Measurements from ENCODE around the gene VRK1.

VRK1 gene

GRCh38 chr14:96816281-96816680 lies 19.1 kb downstream of the VRK1 start:
- H3K9me3 ChIP-seq (ENCODE audit: insufficient read depth, low read length, severe bottlenecking) = no peaks in the 10 kb centered on the region
- H3K79me2 ChIP-seq (ENCODE audit: insufficient read depth, low read length) = peaks cover 100% of the 10 kb centered on the region
- no peaks in the 10 kb centered on the region for H3K27me3 ChIP-seq (ENCODE audit: insufficient read depth, low read length, poor library complexity)
- peaks cover 10% of the 10 kb centered on the region for H3K4me1 ChIP-seq (ENCODE audit: insufficient read depth, low read length)
- TF ChIP-seq, protein P1, sequence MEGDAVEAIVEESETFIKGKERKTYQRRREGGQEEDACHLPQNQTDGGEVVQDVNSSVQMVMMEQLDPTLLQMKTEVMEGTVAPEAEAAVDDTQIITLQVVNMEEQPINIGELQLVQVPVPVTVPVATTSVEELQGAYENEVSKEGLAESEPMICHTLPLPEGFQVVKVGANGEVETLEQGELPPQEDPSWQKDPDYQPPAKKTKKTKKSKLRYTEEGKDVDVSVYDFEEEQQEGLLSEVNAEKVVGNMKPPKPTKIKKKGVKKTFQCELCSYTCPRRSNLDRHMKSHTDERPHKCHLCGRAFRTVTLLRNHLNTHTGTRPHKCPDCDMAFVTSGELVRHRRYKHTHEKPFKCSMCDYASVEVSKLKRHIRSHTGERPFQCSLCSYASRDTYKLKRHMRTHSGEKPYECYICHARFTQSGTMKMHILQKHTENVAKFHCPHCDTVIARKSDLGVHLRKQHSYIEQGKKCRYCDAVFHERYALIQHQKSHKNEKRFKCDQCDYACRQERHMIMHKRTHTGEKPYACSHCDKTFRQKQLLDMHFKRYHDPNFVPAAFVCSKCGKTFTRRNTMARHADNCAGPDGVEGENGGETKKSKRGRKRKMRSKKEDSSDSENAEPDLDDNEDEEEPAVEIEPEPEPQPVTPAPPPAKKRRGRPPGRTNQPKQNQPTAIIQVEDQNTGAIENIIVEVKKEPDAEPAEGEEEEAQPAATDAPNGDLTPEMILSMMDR (IDR thresholded peaks at IDR 0.05; ENCODE audit: borderline replicate concordance, extremely low read depth, low read length, poor library complexity, severe bottlenecking) = no peak
- no peak for TF ChIP-seq EZH2 (IDR thresholded peaks at IDR 0.05; ENCODE audit: borderline replicate concordance, low read depth, low read length, severe bottlenecking)
- peaks cover 7% of the 10 kb centered on the region for H3K36me3 ChIP-seq (ENCODE audit: insufficient read depth, low read length)
- H2AFZ ChIP-seq (ENCODE audit: low read depth, low read length) = no peak overlapping the region
- ATAC-seq (ENCODE audit: insufficient read depth, low read depth) (peak; percentile 72; the same call in 2 of the 3 replicates), DNase-seq (no peak)
- H3K27ac ChIP-seq (ENCODE audit: low read length) = no peak overlapping the region
- H3K9ac ChIP-seq (ENCODE audit: low read depth, low read length) = no peak overlapping the region
- H3K4me2 ChIP-seq (ENCODE audit: insufficient read depth, low read length) = no peak overlapping the region
- no peak overlapping the region for H3K4me3 ChIP-seq (ENCODE audit: low read depth in 1 of 2, low read length in 2 of 2)
- H4K20me1 ChIP-seq (ENCODE audit: insufficient read depth, low read length) = peaks cover 91% of the 10 kb centered on the region

DNA sequence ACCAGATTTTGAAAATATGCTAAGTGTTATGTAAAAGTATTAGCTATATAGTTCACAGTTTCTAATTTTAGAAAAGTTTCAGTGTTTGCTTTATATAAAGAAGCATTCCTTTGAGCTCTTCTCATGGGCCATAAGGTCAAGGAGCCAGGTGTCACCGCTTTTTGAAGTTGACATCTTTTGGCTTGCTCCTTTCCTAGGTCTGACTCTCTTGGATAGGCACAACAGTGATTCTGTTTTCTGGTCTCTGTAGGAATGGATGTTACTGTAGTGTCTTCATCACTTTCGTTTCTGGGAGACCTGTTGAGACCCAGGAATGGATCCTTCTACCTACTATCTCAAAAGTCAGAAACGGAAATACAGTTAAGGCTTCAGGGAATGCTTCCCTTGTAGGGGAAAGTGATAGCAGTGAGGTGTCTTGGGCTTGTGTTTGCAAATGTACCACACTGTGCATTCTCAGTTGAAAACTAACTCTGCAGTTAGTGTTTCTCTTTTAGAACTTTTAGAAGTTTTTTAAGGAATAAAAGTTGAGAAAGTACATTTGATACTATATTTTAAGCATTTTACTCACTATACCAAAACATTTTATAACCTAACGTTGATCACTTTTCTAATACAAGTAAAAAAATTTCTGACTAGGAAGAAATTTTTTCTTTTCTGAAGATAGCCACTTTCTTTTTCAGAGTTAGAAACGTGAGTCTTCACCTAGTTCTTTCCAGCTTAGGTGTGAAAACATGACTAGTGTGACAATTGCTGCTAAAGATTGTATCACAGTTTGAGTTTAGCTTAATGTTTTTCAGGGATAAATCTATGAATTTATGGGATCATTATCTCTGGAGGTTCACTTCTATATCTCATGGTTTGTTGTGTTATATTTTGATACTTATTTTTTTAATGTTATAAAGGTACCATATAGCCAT lies 20.8 kb downstream of the VRK1 start:
- no peak for TF ChIP-seq EZH2 (IDR thresholded peaks at IDR 0.05; ENCODE audit: borderline replicate concordance, low read depth, low read length, severe bottlenecking)
- TF ChIP-seq, protein P1 (IDR thresholded peaks at IDR 0.05; ENCODE audit: borderline replicate concordance, extremely low read depth, low read length, poor library complexity, severe bottlenecking) = no peak
- no peaks in the 10 kb centered on the region for H3K27me3 ChIP-seq (ENCODE audit: insufficient read depth, low read length, poor library complexity)
- no peak overlapping the region for H3K4me3 ChIP-seq (ENCODE audit: low read depth in 1 of 2, low read length in 2 of 2)
- H4K20me1 ChIP-seq (ENCODE audit: insufficient read depth, low read length) = peaks cover 84% of the 10 kb centered on the region
- peaks cover 100% of the 10 kb centered on the region for H3K79me2 ChIP-seq (ENCODE audit: insufficient read depth, low read length)
- H3K4me1 ChIP-seq (ENCODE audit: insufficient read depth, low read length) = peaks cover 7% of the 10 kb centered on the region
- no peak overlapping the region for H3K4me2 ChIP-seq (ENCODE audit: insufficient read depth, low read length)
- no peak overlapping the region for H2AFZ ChIP-seq (ENCODE audit: low read depth, low read length)
- H3K36me3 ChIP-seq (ENCODE audit: insufficient read depth, low read length) = peaks cover 4% of the 10 kb centered on the region
- no peaks in the 10 kb centered on the region for H3K9me3 ChIP-seq (ENCODE audit: insufficient read depth, low read length, severe bottlenecking)
- ATAC-seq (ENCODE audit: insufficient read depth, low read depth) (no peak), DNase-seq (no peak)
- no peak overlapping the region for H3K27ac ChIP-seq (ENCODE audit: low read length)
- H3K9ac ChIP-seq (ENCODE audit: low read depth, low read length) = no peak overlapping the region

DNA sequence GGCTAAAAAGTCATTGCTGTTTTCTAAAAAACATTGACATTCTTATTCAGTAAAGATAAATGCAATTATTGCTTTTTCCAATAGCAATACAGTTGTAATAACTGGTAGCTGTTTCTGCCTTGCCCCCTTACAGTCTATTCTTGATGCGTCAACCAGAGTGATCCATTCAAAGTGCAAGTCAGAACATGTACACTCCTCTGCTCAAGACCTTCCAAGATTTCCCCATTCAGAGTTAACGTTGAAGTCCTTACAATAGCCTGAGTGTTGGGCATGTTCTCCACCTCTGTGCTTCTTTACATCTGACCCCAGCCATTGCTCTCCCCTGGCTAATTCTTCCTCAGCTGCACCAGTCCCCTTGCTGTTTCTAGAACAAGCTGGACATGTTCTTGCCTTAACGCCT lies 24.3 kb downstream of the VRK1 start:
- Histone ChIP-seq H3K4me2 (ENCODE audit: insufficient read depth, low read length) (no peak overlapping the region), H2AFZ (ENCODE audit: low read depth, low read length) (no peak overlapping the region), H3K36me3 (ENCODE audit: insufficient read depth, low read length) (no peaks in the 10 kb centered on the region), H3K9me3 (ENCODE audit: insufficient read depth, low read length, severe bottlenecking) (no peaks in the 10 kb centered on the region), H3K27me3 (ENCODE audit: insufficient read depth, low read length, poor library complexity) (no peaks in the 10 kb centered on the region), H3K79me2 (ENCODE audit: insufficient read depth, low read length) (peaks cover 100% of the 10 kb centered on the region), H3K4me1 (ENCODE audit: insufficient read depth, low read length) (no peaks in the 10 kb centered on the region), H4K20me1 (ENCODE audit: insufficient read depth, low read length) (peaks cover 69% of the 10 kb centered on the region), H3K27ac (ENCODE audit: low read length) (no peak overlapping the region), H3K9ac (ENCODE audit: low read depth, low read length) (no peak overlapping the region), H3K4me3 (ENCODE audit: low read depth in 1 of 2, low read length in 2 of 2) (no peak overlapping the region)
- no peak for ATAC-seq (ENCODE audit: insufficient read depth, low read depth)
- DNase-seq = no peak
- TF ChIP-seq EZH2 (IDR thresholded peaks at IDR 0.05; ENCODE audit: borderline replicate concordance, low read depth, low read length, severe bottlenecking) = no peak
- TF ChIP-seq, protein P1 (IDR thresholded peaks at IDR 0.05; ENCODE audit: borderline replicate concordance, extremely low read depth, low read length, poor library complexity, severe bottlenecking) = no peak

Data from DND-41 (cell line).